ENCODE data around the gene ZNF497.
A peak's percentile ranks its signal among the peaks of the same experiment; 100 is the strongest.
"Not testable (repeated sequence)": the region's sequence is repeated elsewhere in the genome, so short reads cannot be mapped to it uniquely, and the experiment has no call there.

ZNF497 gene

DNA sequence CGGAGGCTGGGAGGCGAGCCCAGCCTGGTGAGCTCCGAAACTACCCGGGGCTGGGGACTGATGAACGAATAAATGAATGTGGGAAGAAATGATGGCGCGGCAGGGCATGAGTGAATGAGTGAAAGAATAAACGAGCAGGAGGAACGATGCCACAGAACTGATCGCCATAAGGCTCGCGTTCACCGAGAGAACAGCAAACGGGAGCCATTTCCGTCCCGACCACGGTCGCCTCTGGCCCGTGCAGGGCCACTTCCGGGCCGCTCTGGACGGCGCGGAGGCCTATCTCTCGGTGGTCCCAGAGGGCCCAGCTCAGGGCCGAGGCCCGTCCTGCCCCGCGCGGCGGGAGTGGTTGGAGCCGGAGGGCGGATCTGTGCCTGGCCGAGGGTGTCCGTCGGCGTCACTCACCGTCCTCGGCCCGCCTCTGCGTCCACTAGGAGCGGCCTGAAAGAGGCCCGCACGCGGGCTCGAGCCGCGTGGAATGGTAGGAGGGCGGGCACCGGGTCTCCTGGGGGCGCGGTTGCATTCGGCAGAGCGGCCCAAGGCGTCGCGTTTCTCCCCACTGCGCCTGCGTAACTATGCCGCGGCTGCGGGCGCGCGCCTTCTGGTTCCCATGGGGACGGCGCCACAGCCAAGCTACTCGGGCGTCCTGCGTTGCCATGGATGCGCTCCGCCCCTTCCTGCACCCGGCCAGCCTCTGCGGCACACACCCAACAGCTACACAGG lies at the start of gene ZNF497:
Gene ZNF497 (minus strand): TSS at position 480 of the 723 bp plus-strand sequence. CDS start 5,116 bp downstream, outside the sequence.
- peak; percentile 95 to 98 for DNase-seq

DNA sequence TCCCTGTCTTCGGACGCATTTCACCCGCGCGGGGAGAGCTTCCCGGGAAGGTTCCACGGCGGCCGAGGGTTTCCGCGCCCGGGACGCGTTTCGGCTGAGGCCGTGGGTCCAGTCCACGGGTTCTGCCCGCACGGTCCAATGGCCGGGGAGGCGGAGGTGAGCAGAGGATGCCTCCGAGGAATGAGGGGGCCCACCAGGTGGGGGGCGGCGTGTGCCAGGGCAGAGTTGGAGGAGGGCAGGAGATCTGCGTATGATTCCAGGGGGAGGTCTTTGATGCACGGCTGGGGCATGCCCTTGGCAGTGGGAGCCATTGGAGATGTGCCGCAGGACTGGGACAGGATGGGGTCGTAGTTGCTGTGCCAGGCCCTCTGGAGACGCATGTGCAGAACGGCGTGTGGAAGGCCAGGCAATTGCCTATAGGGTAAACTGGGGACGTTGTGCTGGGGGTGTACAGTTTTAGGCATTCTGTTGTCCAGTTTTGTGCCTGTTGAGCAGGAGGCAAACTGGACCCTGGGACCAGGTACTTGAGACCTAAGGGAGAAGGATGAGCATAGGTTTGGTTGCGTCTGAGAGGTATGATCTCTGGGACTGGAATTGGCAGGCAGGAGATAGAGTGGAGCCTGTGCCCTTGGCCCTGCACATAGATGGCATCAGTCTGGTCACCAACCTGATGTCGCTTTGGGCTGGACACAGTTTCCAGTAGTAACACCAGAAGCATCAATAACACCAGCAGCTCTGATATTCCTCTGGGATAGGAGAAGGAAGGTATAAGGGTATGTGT lies 46.6 kb upstream of the ZNF497 start:
- DNase-seq, result peak; percentile 56 to 60

DNA sequence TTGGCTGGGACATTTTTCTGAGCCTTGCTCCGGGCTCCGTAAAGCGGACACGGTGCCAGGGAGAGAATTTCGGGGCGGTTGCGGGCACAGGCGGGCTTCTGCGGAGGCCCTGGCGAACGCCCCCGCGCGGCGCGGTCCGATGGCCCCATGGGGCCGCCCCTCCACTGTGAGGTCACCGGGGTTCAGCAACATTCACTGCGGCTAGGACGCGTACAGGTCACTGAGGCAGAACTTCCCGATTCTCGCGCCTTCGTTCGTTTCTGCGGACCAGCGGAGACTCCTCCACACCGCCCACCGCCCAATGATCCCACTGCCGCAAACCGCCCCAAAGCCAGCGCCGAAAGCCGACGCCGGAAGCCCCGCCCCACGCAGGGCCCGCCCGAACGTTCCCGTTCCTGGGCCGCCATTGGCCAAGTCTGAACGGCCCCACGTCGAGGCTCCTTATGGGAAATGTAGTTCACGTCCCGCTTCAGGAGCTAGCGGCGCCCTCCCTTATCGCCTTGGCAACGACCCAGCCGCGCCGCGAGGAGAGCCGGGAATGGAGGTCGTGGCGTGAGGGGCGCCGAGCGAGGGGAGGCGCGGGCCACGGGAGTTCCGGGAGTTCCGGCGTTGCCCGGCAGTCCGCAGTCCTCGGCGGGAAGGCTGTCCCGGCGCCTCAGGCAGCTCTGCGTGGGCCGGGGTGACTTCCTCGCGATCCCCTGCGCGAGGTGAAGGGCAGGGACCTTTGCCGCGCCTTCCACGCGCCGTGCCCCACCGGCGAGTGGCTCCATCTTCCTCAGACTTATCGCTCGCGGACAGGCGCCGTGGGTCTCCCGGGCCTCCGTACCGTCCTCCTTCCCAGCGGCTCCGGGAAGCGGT lies 45.8 kb upstream of the ZNF497 start, which contains the start of gene ZNF584:
Gene ZNF584 (plus strand): TSS at position 498 of the 858 bp plus-strand sequence. CDS start 499 bp downstream, outside the sequence.
- peak; percentile 96 to 98 for DNase-seq

DNA sequence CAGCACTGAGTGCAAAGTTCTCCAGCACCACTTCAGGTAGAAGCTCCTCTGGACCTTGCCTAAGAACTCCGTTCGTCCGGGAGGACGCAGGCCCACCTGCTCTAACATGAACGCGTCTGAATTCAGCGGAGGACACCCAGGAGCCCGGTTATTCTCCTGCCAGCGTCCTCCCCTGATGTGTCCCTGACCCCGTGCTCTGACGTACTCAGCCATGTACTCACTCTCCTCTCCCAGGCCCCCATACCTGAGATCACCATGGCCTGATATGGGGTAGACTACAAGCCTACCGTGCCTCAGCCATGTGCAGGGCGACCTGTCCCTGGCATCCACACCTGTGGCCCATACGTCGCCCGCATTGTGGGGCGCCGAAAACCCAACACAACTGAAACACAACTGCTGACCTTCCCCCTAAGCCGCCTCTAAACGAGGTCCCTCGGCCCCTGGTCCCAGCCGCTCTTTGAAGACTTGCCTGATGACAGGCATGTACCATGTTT lies 45.2 kb upstream of the ZNF497 start:
- DNase-seq, result no peak

DNA sequence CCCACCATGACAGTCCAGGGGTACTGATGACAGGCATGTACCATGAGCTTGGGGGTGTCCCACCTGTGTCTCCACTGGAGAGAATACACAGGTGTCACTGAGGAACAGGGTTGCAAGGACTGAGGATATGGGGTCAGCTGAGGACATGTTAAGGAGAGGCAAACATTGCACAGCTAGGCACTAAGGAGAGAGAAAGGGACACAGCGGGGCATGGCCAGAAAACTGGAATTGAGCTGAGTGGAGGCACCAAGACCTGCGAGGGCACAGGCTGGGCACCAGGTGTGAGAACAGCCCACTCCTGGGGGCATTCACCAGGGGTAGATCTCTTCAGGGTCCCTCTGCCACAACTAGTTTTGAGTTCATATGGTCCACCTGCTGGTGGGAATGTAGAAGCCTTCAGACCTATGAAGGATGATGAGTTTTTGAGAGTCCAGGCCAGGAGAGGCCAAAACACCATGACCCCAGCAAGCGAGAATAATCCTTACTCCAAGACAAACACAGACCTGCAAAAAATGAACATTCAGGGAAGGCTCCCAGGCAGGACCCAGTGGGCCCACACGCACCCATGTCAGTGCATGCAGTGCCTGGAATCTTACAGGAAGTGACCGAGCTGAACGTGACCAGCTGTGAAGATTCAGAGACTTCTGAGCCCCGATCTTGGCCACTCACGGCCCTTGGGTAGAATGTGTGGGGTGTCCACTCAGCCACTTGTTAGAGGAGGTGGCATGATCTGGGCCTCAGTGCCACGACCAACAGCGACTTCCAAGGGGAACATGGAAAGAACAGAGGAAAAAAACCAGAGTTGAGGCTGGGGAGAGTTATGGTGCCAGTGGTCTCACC lies 44.5 kb upstream of the ZNF497 start:
- no peak for DNase-seq

DNA sequence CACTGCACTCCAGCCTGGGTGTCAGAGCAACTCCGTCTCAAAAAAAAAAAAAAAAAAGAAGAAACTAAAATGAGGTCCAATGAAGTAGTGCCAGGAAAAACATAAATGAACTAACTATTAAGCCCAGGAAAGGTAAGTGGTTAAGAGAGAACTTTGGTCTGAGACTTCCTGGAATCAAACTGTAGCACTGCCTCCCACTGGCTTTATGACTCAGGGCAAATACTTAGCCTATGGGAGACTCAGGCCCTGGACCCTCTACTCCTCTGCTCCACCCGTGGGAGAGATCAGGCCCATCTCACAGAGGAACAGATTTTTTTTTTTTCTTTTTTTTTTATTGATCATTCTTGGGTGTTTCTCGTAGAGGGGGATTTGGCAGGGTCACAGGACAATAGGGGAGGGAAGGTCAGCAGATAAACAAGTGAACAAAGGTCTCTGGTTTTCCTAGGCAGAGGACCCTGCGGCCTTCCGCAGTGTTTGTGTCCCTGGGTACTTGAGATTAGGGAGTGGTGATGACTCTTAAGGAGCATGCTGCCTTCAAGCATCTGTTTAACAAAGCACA lies 41.4 kb upstream of the ZNF497 start:
- not testable (repeated sequence) for DNase-seq

DNA sequence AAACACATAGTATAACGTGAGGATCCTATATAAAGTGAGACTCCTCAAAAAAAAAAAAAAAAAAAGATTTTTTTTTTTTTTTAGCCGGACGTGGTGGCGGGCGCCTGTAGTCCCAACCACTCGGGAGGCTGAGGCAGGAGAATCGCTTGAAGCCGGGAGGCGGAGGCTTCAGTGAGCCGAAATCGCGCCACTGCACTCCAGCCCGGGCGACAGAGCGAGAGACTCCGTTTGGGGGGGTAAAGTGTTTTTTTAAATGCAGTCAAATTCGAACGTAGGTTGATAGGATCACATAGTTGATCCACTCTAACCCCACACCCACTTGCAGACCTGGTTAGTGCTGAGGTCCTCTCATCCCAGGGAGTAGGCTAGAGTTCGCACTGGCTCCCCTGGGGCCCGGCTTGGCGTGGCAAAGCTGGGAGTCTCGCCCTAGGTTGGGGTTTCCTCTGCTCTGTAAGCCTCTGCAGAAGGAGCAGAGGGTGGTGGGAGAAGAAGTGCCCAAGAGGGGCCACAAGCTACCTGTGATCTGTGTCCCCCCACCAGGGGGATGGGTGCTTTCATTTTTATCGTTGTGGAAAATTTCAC lies 39.4 kb upstream of the ZNF497 start:
- no peak for DNase-seq

DNA sequence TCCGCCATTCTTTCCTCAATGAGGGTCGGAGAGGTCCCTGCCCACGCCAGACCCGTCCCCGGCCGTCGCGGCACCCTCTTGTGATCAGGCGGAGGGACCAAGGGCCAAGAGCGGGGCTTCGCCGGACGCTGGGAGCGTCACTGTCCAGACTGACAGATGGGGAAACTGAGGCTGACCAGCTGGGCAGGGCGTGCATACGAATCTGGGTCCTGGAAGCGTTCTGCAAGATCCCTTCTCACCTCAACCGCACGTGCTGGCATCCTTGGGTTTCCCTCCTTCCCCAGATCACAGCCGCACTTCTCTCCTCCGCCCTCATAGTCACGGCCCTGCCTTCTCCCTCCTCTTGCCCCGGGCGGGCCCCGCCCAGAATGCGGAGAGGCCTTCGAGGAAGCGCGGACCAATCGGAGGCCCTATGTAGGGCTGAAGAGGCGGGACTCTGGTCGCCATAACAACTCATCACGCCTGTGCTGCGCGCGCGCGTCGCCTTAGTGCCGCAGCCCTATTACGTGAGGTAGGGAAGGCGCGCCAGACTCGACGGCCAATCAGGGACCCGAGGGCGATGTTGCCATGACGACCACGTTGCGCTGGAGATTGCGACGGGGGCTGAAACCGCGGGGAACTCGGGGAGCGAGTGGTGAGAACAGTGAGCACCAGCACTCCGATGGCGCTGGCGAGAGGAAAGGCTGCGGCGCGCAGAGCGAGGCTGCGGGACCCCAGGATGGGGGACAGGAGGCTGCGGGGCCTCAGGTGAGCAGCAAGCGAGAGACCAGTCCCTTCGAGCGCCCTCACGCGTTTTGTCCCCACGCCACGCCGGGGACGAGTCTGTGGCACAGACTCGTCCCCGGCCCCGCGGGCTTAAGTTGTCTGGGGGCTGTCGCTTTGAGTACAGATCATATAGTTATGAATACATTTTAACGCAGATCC lies 38.6 kb upstream of the ZNF497 start:
- peak; percentile 98 to 99 for DNase-seq

DNA sequence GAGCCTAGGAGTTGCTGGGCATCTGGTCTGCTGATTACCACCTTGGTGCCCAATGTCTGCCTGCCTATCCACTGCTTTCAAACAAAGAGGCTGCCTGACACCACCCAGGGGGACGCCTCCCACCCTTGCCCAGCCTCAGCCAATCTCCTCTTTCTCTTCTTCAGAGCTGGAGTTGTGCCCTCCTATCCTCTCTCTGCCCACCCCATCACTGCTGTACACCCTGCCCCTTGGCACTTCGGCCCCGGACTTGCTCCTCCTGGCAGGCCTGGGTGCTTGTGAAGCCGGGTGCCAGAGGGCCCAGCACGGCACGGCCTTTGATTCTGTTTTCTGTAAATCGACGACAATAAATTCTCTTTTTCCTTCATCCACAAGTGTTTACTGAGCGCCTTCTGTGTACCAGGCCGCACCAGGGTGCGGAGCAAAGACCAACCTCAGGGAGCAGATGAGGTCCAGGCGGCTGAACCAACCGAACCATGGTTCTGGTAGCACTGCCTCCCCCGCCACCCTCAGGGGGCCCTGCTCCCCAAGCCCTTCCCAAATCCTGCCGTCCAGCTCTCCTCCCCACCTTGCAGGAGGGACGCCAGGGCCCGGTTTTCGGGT lies 37.9 kb upstream of the ZNF497 start:
- no peak for DNase-seq

DNA sequence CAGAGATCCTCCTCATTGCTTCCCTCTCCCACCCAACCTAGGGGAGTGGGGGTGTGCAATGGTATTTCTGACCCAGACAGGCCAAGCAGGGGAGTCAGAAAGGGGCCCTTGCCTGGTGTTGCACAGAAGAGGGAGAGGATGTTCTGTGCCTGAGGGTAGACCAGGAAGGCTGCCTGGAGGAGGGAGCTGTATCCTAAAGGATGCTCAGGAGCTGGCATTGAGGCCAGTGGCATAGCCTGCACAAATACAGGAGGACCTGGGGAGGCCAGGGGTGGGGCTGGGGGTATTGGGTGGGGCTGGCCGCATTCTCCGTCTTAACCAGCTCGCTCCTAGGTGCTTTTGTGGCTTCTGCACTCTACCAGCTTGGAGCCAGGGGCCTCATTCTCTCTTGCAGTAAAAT lies 37.4 kb upstream of the ZNF497 start:
- DNase-seq, result no peak

DNA sequence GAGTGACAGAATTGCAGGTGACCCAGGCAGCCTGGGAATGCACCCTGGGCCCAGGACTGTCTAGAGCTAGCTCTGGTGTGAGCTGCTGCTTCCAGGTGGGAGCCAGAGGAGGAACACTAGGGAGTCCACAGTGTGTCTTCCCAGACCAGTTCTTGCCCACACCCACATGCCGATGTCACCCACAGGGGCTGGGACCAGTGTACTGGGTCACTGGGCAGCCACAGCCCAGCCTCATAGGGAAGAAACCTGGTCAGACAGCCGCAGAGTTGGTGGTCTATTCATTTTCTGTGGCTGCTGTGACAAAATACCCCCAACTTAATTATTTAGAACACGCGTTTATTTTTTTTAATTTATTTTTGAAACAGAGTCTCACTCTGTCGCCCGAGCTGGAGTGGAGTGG lies 36.0 kb upstream of the ZNF497 start:
- DNase-seq, result no peak

DNA sequence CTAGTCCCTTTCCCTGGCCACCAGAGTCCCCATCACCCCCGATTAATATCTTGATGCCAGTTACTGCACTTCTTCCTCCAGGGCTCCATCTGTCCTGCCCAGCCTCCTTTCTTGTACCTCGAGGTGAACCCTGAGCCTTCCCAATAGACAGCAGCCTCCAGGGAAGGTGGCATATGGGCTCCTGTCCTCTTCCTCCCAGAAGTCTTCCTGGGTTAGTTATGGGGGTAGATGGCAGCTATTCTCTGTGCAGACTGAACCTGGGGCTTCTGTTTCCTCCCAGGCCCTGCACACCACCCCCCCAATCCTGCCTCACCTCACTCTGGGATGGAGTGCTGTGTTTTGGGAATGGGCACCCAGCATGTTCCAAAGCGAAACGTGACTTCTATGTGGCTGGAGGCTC lies 35.5 kb upstream of the ZNF497 start:
- no peak for DNase-seq

DNA sequence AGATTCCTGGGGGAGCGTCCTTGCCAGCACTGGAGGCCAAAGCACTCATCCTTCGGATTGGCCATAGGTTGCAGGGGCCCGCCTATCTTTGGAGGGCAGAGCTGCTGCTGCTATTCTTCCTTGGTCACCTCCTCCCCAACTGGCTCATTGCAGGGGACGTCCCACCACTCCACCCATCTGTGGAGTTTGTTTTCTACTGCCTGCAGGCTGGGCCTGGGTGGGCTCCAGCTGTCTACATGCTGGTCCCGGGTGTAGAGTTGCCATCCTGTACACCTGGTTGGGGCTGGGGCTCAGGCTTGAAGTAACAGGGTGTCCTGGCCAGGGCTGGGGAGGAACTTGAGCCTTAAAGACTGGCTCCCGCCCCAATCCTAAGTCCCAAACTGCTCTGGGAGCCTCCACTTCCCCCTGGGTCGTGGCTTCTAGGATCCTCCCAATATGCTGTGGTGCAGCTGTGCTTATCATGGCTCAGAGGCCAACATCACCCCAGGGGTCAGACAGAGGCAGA lies 35.0 kb upstream of the ZNF497 start:
- no peak for DNase-seq

DNA sequence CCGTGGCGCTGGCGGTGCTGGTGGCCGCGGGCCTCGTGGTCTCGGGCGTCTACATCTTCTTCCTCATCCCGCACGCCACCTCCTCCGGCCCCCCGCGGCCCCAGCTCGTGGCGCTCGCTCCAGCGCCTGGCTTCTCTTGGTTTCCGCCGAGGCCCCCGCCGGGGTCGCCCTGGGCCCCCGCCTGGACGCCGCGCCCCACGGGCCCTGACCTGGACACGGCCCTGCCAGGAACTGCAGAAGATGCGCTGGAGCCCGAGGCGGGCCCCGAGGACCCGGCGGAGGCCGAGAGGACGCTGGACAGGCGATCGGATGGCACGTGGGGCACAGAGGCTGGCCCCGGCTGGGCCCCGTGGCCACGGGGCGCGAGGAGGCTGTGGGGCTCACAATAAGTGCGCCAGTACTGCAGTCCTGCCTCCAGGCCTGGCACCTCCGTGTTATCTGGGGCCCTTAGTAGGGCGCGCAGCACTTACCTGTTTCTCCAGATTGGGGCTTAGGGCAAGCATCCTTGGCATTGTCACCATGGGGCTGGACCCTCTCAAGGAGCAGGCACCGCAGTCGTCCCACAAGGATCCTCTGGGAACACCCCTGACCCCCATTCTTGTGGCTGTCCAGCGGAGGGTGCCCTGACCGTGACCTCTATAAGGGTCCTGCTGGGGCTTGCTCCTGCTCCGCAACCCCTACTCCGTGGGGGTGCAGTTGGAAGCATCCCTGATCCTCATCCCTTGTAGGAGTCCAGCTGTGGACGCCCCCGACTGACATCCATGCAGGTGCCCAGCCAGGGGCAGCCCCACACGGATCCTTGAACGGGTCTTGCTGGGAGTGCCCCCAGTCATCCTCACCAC lies 34.4 kb upstream of the ZNF497 start:
- DNase-seq, result peak; percentile 37 to 47

DNA sequence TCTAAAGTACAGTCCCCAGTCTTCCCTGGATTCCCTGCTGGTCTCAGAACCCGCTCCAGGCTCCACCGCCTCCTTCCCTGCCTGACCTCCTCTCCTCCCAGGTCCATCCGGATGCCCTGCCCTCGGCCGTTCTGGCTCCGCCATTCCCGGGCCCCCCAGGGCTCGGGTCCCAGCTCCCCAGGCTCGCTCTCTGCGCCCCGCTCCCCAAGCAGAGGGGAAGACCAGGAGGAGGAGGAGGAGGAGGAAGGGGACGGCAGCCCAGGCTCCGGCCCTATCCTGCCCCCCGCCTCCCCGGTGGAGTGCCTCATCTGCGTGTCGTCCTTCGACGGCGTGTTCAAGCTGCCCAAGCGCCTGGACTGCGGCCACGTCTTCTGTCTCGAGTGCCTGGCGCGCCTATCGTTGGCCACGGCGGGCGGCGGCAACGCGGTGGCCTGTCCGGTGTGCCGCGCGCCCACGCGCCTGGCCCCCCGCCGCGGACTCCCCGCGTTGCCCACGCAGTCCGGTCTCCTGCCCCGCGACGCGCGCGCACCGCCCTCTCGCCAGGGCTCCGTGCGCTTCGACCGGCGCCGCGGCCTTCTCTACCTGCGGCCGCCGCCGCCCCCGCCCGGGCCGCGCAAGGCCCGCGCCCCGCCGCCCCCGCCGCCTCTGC lies 33.6 kb upstream of the ZNF497 start:
- DNase-seq, result peak in 1 of 2 experiments; percentile 67

DNA sequence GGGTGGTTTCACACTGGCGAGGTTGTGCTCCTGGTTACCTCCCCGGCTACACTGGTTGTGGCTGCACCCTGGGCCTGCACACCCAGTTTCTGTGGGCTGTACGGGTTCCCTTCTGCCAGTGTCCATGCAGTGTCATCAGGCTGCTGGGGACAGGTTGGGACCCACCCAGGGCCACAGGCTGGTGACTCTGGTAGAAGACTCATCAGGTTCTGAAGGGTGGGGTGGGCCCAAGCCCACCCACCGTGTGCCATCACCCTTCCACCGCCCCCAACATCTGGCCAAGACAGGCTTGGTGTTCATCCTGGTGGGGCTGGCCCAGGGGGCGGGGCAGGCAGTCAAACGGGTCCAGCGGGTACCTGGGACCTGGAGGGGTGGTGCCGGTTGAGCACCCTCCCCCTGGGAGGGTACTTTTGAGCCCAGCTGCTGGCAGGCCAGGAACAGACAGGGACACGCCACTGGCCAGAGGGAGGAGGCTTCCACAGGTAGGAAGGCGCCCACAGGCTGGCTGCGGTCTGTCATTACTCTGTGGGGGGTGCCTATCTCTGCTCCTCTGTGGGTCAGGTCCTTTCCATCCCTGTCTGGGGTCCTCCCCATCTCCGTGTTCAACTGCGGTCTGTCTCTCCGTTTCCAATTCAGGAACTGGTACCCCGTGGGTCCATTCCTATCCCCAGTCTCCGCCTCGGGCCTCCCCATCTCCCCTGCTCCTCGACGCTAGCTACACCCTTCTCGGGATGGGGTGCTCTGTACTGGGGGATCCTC lies 32.8 kb upstream of the ZNF497 start, which contains the start of gene RNF225:
Gene RNF225 (plus strand): TSS at position 437 of the 759 bp plus-strand sequence. CDS start 434 bp downstream, outside the sequence.
- DNase-seq, result peak in 1 of 2 experiments; percentile 63

DNA sequence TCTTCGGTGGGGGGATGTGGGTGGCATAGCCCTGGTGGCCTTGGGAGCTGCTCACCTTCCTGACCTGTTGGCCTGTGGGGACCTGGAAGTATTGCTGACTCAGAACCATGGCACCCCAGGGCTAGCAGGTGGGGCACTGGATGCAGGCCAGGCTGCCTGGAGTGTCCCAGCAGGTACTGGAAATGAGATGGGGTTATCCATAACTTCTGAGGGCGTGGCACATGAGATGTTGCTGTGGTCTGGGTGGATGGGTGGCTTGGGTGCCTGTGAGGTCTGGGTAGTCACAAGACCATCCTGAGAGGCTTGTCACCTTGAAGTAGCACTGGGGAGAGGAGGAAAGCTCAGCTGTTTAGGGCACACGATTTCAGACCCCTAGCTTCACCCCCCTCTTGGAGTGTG lies 32.3 kb upstream of the ZNF497 start:
- DNase-seq, result peak; percentile 39 to 40
